SKM-1 treated with dmso at 0.1 percent for 144 hours (cell line): Measurements from ENCODE around the gene HEXIM2.

ENCODE experiments used
- DNase-seq: peaks from one replicate; lab custom pipeline; 2025; ENCODE audit not compliant: unreplicated experiment; lab: John Stamatoyannopoulos, UW

Gene HEXIM2

DNA sequence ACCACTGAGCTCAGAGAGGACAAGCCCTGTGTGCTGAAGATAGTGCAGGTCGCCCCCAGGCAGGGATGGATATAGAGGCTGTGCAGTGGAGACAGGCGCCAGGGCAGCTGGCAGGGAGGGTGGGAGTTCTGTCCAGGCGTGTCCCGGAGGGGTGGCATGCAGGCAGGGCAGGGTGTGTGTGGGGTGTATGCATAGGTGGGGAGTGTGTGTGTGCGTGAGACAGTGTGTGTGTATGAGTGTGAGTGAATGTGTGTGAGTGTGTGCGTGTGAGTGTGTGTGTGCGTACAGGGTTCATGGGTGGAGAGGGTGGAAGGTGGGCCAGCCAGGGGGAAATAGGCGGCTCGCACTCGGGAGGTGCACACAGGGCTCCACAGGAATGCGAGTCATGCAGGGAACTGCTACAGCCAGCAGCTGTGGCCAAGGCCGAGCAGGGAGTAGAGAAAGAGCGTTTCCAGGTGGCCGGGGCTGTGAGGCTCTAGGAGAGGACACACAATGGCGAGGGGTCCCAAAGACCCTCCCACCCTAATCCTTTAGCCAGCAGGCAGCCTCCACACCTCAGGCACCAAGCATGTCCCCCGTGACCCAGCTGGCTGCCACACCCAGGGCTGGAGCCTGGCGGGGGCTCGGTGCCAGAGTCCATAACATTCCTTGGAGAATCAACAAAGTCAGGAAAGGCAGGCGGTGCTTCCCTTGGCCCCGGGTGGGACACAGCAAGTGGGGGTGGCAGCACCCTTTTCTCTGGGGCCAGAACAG, 34.0 kb upstream of the HEXIM2 start:
- no peak for DNase-seq

DNA sequence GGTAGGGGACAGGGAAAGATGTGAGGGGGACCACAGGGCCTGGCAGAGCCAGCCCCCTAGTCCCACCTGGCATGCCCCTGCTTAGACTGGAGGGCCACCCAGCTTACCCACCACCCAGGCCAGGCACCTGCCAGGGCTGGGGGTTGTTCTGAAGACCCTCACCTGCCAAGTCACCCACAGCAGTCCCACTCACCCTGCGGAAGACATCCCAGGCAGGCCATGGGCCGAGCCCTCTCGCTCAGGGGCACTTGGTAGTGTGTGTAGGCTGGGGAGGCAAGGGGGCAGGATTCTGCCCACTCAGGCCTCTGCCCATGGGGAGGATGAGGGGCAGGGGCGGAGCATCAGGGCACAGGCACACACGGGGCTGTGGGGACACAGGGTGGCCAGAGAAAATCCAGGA, 33.3 kb upstream of the HEXIM2 start:
- DNase-seq: no peak

DNA sequence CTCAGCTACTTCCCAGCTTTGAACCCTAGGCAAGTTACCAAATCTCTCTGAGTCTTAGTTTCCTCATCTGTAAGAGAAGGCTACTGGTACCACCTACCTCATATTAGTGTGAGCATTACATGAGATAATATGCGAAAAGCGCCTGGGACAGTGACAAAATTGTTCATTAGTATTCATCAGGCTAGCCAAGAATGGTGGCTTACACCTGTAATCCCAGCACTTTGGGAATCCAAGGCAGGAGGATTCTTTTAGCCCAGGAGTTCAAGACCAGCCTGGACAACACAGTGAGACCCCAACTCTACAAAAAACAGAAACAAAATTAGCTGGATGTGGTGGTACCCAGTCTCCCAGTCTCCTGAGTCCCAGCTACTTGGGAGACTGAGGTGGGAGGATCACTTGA, 32.7 kb upstream of the HEXIM2 start:
- DNase-seq: no peak

DNA sequence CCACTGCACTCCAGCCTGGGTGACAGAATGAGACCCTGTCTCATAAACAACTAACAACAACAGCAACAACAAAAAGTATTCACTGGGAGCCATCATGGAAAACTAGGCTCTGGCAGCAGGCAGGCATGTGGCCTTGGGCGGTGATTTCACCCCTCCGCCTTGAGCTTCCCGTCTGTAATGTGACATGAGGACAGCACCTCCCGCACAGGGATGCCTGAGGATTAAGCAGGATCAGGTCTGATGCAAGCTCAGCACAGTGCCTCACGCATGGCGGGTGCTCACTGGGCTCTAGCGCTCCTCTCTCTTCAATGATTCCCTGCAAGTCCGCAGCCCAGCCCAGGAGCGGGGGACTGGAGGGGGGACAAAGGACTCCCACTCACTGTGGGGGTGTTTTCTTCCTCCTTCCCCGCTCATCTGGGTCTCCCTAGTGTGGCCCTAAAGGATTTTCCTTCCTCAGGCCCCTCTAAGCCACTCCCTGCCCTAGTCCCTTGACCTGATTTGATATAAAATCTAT, 32.2 kb upstream of the HEXIM2 start:
- no peak for DNase-seq

DNA sequence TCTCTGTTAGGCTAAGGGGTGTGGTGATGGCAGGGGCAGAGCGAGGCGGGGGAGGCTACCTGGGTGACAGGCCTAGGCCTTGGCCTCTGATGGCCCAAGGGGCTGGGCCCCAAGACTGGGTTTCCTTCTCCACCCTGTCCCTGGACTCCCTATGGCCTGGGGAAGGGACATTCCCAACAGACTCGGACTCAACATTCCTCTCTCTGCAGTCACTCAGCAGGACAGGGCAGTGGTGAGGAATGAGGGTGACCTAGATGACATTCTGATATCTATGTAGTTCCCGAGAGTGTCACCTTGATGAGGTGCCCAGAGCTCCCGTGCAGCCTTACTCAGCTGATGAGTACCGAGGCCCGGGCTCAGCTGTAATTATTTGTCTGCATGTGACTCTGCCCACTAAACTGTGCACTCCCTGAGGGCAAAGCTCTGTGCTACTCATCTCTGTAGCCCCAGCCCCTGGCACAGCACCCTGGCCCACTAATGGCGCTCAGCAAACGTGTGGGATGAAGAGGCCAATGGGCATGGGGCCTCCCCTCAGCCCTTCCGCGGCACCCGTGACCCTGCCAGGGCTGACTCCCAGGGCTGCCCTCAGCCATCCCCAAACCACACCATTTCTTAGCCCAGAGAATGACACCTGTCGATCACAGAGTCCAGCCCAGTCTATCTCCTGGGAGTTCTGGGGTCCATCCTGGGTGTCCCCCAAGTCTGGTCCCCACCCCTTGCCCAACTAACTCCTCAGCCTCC, 31.6 kb upstream of the HEXIM2 start:
- no peak for DNase-seq

DNA sequence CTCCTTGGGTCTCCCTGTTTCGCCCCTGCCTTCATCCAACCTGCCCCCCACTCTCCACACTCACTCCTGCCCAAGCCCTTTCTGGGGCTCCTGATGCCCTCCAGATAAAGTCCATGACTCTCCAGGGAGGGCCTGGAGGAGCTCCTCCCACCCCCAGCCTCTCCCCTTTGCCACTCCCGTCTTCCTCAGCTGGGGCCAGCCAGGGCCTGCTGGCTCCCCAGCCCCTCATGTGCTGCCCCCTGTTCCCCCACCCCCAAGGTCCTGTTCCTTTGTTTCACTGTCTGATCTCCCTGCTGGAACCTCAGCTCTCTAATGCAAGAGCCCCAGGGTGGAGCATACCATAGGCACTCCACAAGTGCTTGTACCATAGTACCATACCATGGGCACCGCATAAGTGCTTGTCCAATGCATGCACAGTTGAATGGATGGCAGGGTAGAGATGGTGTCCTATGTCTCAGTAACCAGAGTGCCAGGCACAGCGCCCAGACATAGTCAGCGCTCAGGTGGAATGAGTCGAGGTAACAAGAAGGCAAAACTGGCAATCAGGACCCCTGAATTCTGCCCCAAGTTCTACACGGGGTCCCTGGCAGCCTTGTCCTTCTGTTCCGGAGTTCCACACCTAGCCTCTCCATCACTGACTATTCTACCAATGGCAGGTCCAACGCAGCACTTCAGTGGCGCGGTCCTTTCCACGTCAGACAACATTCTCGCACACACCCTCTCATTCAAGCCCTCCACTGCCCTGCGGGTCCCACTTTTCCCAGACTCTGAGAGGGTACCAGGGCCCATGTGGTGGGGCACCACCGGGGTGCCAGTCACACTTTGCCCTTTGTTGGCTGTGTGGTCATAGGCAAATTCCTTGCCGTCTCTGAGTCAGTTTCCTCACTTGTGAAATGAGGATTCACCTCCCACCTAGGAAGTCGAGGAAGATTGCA, 30.7 kb upstream of the HEXIM2 start:
- DNase-seq: no peak

DNA sequence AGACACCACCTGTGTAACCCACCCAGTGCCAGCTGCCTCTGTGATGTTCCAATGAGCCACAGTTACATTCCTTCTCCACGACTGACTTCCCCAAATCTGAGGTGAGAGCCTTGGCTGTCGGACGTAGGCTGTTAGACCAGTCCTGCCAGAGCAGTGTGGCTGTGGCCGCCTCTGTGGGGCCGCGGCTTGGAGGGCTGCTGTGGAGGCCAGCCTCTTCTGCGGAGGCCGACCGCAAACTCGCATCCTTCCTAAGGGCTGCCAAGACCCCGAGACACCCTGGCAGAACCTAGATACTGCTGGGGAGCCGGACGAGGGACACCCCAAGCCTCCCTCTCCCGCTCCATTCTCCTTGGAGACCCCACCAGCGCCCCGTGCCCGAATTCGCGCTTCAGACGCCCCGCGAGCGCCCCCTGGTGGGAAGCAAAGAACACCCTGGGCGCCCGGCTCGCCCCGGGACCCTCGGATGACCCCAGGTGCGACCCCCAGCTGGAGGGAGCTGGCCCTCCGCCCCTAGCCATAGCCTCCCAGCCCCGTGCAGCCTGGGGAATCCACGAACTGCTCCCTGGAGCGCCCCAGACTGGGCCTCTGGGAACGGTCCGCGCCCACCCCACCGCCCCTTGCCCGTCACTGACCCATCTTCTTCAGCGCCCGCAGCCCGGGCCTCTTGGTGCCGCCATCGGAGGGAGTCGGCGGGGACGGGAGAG, 29.9 kb upstream of the HEXIM2 start:
- no peak for DNase-seq

DNA sequence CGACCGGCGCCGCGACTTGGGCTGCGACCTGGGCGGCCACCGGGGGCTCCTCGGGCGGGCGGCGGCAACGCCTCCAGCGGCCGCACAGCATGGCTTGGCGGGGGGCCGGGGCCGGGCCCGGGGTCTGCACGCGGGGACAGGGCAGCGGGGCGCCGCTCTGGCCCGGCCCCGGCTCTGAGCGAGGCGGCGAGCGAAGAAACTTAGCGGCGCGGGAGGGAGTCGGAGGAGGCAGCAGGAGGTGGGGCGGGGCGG, 29.4 kb upstream of the HEXIM2 start, which contains the start of gene PLCD3:
TSS of gene PLCD3 (minus strand) at position 196 of the 252 bp plus-strand sequence. CDS start at position 91, 105 bp downstream.
- DNase-seq: no peak

DNA sequence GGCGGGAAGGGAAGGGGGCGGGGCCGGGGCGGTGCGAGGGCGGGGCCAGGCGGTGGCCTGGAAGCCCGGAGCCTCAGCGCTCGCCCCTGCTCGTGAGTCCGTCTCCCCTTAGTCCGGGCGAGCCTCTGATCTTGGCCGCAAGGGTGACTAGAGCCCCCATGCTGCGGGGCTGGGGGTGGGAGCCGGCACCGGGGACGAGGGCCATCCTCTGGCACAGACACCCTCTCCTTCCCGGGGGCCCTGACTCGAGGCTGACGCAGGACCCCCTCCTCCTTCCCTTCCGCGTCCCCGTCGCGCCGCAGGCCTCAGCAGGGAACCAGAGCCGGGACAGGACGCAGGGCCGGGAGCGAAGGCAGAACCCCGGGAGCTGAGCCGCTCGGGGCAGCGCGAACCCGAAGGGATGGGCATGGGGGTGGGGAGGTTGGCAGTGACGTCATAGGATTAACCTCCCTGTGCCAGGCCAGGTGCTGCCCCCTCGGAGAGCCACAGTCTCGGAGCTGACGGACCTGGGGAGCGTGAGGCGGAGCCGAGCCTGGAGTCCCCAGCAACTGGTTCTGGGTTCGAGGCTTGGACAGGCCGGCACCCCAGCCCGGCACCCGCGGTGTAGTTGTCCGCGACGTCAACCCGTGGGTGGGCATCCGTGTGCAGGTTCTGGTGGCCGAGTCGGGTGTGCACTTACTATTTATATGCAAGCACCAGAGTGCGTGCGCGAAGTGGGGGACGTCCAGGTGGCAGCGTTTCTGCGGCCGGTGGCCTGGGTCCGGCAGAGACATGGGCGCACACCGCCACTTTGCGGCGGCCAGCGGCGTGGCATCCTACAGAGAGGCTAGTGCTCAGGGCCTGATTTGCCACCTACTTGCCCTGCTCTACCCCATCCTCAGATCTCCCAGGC, 28.9 kb upstream of the HEXIM2 start:
- DNase-seq: peak; percentile 77

DNA sequence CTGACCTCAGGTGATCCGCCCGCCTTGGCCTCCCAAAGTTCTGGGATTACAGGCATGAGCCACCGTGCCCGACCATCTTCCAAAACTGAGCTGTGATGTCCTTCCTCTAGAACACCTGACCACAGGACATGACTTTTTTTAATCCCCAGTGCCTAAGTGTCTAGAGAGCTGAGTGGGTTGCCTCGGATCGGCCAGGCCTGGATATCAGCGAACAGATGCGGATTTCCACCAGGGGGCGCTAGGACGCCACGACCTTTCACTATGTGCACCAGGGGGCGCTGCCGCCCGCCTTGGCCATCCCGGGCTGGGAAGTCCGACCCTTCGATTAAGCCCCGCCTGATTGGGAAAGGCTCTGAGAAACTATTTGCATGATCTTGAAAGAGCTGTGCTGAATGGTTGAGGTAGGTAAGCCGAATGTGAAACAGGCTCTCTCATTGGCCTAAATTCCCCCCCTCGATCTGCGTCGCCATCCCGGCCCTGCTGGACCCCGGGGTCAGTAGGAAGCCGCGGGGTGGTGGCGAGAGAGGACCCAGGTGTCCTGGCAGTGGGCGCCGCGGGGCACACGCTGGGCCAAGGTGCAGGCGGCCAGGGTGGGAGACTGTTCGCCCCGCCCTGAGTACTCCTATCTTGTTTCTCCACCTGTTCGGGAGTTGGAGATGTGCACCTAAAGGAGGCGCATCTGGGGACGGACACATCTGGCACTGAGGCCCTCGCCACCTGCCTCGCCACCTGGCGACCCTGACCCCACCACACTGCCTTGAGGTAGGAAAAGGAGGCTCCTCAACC, 26.3 kb upstream of the HEXIM2 start, which contains the start of gene ACBD4:
TSS of gene ACBD4 (plus strand) at position 496 of the 786 bp plus-strand sequence. CDS start 458 bp downstream, outside the sequence.
- DNase-seq: peak; percentile 98

DNA sequence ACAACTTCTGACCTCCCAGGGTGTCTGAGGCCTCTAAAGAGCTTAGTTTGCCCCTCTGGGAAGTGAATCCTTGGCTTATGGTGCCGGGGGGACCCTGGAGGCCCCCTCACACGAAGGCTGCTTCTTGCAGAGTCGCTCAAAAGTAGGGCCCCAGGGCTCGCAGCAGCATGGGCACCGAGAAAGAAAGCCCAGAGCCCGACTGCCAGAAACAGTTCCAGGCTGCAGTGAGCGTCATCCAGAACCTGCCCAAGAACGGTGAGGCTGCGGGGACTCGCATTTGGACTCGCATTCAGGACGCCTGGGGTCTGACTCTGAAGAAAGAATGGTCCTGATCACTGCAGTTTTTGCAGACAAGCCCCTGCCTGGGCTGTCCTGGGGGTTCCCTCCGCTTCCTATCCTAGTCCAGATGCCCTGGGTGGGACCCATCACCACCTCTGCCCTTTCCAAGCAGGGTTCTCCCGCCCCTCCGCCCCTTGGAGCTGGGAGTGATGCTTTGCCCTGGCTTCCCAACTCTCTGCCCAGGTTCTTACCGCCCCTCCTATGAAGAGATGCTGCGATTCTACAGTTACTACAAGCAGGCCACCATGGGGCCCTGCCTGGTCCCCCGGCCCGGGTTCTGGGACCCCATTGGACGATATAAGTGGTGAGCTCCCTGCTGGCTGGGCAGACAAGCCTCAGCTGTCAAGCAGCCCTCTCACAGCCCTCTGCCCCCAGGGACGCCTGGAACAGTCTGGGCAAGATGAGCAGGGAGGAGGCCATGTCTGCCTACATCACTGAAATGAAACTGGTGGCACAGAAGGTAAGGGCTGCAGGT, 25.5 kb upstream of the HEXIM2 start:
- DNase-seq: no peak

DNA sequence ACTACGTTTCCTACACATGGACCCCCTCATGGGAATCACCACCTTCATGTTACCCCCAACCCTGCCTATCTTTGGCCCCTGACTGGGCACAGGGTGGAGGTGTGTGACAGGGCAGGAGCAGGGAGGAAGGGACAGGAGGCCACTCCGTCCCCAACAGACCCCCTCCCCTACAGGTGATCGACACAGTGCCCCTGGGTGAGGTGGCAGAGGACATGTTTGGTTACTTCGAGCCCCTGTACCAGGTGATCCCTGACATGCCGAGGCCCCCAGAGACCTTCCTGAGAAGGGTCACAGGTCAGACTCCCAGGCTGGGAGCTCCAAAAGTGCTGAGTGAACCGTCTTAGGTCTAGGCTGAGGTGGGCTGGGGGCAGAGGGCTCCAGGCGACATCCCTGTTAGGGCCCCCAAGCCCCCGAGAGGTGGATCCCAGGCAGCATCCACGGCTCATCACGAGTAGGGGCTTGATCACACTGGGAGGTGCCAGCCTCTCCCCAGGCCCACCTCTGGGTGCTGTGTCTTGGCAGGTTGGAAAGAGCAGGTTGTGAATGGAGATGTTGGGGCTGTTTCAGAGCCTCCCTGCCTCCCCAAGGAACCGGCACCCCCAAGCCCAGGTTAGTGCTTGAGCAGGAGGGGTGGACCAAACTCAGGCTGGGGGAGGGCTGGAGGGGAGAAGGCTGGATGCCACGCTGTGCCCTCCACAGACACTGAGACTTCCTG, 24.7 kb upstream of the HEXIM2 start:
- no peak for DNase-seq

DNA sequence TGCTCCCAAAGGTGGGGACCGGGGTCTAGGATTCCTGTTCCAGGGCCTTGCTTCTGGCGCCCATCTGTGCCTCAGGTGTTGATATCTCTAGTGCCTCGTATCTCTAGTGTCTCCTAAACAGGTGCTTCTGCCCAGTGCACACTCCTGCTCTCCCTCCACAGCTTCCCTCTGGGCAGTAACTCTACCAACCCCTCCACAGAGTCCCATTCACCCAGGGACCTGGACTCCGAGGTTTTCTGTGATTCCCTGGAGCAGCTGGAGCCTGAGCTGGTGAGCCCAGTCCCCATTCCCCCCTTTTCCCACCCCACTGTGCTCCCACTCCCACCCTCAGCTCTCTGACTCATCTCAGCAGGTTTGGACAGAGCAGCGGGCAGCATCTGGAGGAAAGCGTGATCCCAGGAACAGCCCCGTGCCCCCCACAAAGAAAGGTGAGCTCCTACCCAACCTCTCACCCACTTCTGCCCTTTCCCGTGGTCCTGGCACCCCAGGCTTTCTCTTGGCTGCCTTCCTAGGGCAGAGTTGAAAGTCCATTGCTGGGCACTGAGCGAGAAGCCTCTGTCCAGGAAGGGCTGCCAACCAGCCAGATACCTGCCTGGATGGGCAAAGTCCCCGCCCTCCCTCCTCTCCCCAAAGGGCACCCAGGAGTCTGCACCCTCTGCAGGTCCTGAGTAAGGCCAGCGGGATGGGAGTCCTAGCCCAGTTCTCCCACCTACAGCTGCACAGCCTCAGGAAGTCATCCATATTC, 23.9 kb upstream of the HEXIM2 start:
- DNase-seq: no peak

DNA sequence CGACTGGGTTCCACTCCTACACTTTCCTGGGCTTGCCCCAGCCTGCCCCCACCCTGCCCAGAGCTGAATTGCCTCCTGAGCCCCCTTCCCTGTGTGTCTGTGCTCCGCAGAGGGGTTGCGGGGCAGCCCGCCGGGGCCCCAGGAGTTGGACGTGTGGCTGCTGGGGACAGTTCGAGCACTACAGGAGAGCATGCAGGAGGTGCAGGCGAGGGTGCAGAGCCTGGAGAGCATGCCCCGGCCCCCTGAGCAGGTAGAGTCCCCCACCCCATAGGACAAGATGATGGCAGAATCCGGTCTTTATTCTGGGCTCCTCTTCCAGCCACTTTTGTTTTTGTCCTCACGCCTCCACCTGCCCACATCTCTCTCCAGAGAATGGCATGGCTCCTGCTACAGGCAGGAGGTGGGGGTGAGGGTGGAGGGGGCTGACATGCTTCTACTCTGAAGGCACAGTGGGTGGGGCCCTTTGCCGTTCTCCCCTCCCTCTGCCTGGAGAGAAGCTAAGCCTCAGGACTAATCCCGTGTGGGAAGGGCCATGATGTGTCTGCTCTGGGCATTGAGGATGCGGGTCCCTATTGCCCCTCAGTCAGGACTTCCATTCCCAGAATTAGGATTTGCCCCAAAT, 22.7 kb upstream of the HEXIM2 start:
- DNase-seq: no peak

DNA sequence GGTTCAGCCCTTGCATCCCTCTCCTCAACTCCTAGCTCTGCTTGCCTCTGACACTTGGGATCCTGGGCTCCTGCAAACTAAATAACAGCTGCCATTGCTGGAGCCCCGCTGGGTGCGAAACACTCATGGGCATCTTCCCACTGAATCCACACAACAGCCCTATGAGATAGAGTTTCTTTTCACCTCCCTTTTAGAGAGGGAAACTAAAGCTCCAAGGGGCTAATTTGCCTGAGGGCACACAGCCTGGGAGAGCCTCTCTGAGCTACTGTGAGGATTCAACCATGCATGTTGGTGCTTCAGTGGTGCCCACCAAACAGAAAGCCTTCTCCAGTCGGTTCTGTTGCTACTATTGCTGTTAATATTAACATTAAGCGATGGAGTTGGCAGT, 22.1 kb upstream of the HEXIM2 start:
- no peak for DNase-seq

DNA sequence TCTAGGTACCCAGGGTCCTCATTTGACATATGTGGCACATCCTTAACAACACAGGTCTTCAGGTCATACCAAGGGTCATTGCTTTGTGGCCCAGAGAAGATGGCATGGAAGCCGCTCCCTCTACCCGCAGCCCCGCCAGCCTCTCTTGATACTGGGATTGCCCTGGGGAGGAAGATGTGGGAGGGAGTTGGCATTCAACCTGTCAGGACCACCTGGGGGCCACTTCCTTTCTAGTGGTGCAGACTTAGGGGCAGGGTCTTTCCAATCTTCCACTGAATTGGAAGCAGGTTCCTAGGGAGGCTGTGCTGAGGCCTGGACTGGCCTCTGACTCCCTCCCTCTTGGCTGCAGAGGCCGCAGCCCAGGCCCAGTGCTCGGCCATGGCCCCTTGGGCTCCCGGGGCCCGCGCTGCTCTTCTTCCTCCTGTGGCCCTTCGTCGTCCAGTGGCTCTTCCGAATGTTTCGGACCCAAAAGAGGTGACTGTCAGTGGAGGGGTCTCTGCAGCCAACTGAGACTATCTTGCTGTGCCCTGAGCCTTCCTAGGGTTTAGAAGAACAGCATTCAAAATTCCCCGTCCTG, 18.5 kb upstream of the HEXIM2 start:
- DNase-seq: no peak
